ENCODE data around the gene ZNF540.
A peak's percentile ranks its signal among the peaks of the same experiment; 100 is the strongest.
"Not testable (repeated sequence)": the region's sequence is repeated elsewhere in the genome, so short reads cannot be mapped to it uniquely, and the experiment has no call there.

ZNF540 gene

DNA sequence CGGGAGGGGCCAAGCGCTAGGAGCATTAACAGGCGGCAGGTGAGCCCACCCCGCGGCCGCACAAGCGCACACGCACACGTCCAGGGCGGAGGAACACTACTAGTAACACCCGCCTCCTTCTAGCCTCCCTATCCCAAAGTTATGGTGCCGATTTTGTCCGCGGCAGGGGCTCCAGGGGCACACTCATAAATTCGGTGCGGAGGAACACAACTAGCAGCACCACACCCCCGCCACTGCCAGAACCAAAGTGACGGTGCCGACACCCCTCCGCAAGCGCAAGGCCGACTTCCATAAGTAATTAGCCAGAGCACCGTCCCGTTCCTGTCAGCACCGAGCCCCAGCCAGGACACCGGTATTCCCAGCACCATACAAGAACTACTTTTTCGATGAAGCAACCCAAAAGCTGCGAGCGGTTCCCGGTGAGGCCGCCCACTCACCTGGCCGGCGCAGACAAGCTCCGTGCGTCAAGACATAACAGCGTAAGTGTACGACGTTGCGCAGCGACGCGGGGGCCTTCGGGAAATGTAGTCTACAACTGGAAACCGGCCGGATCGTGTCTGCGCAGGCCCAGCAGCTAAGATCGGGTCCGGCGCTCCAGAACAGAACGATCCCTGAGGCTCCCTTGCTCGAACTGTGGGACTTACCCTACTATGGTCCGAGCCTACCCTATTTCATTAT, at the start of gene ZNF540, which contains the start of gene ZNF571:
Gene ZNF540 (plus strand): TSS at position 573 of the 678 bp plus-strand sequence. CDS start 3,572 bp downstream, outside the sequence.
Gene ZNF571 (minus strand): TSS at position 489 of the 678 bp plus-strand sequence. CDS start 8,116 bp downstream, outside the sequence.
- peak; percentile 71 for DNase-seq (ENCODE audit: low spot score)

DNA sequence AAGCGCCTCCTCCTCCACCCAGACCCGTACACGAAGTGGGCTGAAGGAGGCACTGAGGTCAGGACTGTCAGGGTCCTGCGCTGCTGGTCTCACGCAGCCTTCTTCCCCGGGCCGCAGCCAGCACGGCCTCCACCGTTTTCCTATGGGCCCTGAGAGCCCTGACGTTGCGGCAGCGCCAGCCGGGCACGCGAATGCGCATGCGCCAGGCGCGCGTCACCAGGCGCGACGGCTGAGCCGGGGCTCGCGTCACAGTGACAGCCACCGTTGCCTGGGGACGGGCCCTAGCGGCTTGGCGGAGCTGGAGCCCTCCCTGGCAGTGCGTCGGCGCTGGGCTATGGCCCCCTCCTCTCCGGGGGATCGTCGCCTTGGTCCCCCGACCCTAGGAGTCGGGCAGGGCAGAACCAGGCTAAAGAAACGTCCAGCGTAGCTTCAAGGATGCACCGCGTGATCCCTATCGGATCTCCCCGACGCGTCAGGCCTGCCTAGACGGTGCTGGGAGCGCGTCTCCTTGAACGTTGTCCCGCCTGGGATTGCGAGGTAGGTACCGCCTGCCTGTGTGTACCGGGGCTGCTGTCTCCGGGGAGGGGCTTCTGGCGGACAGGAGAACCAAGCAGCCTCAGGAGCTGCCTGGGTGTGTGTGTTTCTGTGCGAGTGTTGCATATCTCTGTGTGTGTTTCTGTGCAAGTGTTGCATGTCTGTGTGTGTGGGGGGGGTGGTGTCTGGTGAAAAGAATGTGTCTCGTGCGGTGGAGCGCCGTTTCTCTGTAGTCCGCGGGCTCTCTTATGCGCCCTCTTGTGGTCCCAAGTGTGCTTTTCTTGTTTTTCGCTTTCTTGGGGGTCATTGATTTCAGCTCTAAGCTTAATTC, 43.3 kb upstream of the ZNF540 start:
- no peak for DNase-seq (ENCODE audit: low spot score)

DNA sequence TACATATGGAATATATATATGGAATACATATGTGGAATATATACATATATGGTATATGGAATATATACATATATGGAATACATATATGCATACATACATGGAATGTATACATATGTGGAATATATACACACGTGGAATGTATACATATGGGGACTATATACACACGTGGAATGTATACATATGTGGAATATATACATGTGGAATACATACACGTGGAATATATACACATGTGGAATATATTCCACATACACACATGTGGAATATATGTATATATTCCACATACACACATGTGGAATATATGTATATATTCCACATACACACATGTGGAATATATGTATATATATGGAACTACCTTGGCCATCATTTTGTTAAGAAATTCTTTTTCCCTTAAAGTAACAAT, 31.2 kb upstream of the ZNF540 start:
- no peak for DNase-seq (ENCODE audit: low spot score)

DNA sequence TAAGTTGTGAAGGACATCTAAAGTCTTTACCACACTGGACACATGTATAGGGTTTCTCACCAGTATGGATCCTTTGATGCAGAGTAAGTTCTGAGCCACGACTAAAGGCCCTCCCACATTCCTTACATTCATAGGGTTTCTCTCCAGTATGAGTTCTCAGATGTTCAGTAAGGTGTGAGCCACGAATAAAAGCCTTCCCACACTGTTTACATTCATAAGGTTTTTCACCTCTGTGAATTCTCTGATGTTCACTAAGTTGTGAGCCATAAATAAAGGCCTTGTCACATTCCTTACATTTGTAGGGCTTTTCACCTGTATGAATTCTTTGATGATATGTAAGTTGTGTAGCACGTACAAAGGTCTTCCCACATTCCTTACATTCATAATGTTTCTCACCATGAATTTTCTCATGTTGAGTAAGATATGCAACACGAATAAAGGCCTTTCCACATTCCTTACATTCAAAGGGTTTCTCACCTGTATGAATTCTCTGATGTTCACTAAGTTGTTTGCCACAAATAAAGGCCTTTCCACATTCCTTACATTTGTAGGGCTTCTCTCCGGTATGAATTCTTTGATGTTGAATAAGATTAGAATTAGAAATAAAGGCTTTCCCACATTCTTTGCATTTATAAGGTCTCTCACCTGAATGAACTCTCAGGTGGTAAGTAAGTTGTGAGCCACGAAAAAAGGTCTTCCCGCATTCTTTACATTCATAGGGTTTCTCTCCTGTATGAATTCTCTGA, 29.9 kb upstream of the ZNF540 start:
- DNase-seq (ENCODE audit: low spot score): no peak

DNA sequence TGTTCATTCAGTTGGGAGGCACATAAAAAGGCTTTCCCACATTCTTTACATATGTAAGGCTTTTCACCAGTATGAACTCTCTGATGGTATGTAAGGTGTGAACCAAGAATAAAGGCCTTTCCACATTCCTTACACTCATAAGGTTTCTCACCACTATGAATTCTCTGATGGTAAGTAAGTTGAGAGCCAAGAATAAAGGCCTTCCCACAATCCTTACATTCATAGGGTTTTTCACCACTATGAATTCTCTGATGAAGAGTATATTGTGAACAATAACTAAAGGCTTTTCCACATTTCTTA, 29.4 kb upstream of the ZNF540 start:
- DNase-seq (ENCODE audit: low spot score): no peak

DNA sequence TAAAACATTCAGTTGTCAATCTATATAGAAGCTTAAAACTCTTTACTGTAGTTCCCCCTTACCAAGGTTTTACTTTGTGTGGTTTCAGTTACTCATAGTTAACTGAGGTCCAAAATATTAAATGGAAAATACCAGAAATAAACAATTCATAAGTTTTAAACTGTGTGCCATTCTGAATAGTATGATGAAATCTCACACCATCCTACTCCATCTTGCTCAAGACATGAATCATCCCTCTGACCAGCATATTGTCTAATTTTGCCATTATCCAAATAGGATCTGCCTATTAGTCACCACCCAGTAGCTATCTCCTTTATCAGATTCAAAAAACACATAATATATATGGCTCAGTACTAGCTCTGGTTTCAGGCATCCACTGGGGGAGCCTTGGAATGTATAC, 22.5 kb upstream of the ZNF540 start:
- DNase-seq (ENCODE audit: low spot score): no peak

DNA sequence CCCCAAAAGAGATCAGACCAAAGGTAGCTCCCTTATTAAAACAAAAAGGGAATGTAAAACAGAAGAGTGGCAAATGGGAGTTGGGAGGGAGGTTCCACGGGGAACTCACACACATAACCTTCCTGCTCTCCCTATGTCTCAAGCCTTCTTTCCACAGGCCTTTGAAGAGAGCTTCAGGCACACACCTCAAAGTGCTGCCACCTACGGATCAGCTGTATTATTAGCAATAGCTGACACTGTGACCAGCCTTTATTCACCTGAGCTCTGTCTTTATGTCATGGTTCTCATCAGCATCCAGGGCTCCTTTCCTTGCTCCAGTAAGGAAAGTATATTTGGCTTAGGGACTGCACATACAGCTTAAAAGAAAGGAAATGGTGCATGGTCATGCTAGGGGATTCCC, 11.3 kb upstream of the ZNF540 start:
- DNase-seq (ENCODE audit: low spot score): no peak

DNA sequence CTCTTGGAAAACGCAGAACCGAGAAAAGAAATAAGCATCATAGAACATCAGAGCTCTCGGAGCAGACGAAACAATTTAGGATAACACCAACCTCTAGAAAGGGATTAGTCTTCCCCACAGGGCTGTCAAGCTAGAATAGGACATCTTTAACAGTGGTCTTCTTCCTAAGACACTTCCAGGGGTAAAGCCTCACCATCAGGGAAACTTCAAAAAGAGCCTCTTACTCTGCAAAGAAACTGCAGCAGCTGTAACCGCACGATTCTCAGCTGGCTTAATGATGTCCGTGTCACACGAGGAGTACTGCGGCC, 726 bp upstream of the ZNF540 start:
- DNase-seq (ENCODE audit: low spot score): no peak

DNA sequence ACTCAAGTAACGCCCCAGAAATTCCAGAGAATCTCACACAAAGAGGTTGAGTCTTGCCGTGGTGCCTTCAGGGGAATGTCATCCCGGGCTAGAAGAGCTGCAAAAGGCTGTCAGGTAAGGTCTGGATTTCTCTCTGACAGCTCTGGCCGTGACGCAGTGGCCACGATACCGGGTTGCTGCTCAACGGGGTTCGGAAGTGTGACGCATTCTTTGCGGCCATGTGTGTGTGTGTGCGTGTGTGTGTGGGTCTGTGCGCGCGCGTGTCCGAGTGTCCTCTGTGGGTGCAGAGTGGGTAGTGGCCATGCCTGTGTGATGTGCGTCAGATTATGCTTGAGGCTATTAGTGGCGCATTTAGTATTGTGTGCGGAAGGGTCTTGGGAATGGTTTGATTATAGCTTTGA, 306 bp downstream of the ZNF540 start:
- DNase-seq (ENCODE audit: low spot score): no peak

DNA sequence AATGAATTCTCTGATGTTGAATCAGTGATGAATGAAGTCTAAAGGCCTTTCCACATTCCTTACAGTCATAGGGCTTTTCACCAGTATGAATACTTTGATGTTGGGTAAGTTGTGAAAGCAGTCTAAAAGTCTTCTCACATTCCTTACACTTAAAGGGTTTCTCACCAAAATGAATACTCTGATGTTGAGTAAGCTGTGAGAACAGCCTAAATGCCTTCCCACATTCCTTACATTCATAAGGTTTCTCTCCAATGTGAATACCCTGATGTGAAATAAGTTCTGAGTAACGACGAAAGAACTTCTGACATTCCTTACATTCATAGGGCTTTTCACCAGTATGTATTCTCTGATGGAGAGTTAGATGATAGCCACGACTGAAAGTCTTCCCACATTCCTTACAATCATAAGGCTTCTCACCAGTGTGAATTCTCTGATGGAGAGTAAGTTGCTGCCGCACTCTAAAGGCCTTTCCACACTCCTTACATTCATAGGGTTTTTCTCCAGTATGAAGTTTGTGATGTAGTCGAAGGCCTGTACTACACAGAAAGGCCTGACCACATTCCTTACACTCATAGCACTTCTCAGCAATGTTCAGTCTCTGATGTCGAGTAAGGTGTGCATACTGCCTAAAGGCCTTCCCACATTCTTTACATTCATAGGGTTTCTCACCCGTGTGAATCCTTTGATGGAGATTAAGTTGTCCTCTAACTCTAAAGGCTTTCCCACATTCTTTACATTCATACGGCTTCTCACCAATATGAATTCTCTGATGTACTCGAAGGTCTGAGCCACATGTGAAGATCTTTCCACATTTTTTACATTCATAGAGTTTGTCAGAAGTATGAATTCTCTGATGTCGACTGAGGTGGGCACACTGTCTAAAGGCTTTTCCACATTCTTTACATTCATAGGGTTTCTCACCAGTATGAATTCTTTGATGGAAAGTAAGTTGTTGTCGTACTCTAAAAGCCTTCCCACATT, 40.7 kb downstream of the ZNF540 start:
- no peak for DNase-seq (ENCODE audit: low spot score)

DNA sequence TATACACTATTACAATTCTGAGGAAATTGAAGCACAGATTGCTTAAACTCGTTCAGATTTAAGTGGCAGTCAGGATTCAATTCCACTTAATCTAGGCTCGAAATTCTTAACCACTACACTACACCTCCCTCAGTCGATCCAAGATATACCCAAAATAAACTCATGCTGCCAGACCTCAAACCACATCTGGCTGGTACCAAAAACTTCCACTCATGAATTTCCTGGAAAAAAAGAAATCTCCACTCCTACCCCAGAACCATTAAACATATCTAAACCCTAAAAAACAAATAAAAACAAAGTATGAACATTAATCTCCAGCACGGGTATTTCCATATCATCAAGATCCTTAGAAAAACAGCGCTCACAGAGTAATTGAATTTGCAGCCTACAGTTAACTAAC, 59.4 kb downstream of the ZNF540 start:
- DNase-seq (ENCODE audit: low spot score): no peak

DNA sequence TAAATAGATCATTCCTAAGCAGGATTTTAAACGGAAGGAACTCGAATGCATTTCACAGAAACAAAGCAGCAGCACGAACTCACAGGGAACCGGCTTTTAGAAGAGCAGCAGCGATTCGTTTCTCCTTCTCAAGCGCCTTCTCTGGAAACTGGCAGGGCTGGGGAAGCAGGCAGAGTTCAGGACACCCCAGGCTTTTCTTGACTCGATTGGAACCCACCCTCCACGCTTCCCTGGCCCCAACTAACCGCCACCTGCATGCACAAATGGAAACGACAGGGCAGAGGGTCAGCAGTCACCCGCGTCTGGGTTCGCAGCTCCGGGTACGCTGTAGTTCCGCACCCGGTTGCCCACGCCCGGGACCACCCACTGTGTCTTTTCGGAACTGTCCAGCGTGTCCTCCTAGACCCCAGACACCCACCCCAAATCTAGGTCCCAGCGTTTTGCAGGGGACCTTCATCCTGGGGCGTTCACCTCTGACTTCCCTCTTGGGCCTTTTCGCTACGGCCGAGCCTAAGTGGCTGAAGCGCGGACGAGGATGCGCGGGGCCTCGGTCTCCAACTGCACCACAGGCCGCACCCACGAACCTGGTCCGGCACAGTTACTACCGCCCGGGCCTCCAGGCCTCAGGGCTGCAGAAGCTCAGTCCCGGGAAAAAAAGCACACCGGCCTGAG, 60.1 kb downstream of the ZNF540 start:
- peak; percentile 26 for DNase-seq (ENCODE audit: low spot score)

DNA sequence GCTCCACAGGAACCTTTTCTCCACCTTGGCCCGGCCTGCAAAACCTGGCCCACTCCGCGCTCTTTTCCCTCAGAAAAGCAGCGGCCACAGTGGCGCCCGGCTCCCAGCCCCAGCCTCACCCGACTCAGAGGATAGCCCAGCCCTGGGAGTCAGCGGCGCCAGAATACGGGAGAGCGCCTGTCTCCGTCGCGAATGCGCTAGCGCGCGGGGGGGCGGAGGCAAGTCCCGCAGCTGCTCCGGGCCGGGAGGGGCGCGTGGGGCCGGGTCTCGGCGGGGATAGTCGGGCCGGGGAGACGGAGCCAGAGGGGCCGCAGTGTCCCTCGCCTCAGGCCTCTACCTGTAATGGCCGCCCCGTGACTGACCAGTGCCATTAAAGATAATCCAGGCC, 60.6 kb downstream of the ZNF540 start, which contains the start of gene ZFP30:
Gene ZFP30 (minus strand): TSS at position 165 of the 388 bp plus-strand sequence. CDS start 7,643 bp downstream, outside the sequence.
- DNase-seq (ENCODE audit: low spot score): peak; percentile 87

DNA sequence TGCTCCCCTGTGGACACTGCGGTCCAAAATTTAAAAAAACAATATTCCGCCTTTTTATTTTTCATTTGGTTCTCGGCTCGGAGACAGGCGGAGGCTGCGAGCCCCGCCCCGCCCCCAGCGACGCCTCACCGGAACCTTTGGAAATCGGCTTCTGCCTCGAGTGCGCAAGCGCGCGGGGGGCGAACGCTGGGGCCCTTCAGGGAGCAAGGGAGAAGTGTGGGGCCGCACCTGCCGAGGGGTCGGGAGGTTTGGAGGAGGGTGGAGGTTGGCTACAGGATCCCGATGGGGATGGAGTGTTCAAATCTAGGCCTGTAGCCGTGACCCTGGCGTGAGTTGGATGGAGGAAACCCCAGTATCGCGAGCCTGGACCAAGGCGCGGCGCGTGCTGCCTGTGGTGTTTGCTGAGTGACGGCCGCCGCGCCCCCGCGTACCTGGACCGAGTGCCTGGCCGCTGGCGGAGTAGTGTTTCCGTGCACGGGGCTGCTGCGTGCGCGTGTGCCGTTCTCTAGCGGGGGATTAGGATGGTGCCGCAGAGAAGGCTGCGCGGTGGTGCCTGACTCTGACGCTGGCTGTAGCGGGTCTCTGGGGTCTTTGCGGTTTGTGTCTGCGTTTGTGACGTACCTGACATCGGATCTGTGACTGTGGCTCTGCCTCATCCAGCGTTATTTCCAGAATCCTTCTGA, 61.2 kb downstream of the ZNF540 start:
- DNase-seq (ENCODE audit: low spot score): peak; percentile 78

DNA sequence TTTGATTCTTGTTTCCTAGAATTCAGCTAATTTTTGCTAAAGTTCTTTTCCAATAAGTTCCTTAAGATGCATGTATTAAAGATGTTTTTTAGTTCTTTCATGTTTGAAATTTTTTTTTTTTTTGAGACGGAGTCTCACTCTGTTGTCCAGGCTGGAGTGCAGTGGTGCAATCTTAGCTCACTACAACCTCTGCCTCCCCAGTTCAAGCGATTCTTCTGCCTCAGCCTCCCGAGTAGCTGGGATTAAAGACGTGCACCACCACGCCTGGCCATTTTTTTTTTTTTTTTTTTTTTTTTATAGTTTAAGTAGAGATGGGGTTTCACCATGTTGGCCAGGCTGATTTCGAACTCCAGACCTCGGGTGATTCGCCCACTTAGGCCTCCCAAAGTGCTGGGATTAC, 62.5 kb downstream of the ZNF540 start:
- DNase-seq (ENCODE audit: low spot score): not testable (repeated sequence)

Data from COLO829 (cell line).